GM18499 (cell line): Measurements from ENCODE around the gene FAM124A.

ENCODE experiments used
- ATAC-seq: cut with Tn5 transposase; IDR thresholded peaks from one replicate; pipeline ENCODE4 v1.9.1; 2021; ENCODE audit warnings: moderate number of reproducible peaks; ENCODE audit not compliant: insufficient read depth, unreplicated experiment

FAM124A gene

GRCh38 chr13:51237386-51237785 is 15.2 kb downstream of the FAM124A start:
- ATAC-seq: no peak

- no peak for ATAC-seq
Observed at GRCh38 chr13:51237887-51238286, 15.7 kb downstream of the FAM124A start.

GRCh38 chr13:51240178-51240577 is 18.0 kb downstream of the FAM124A start:
- no peak for ATAC-seq

GRCh38 chr13:51240958-51241357 is 18.8 kb downstream of the FAM124A start:
- ATAC-seq: no peak

GRCh38 chr13:51241720-51242119 is 19.5 kb downstream of the FAM124A start:
- ATAC-seq: no peak

- no peak for ATAC-seq
Observed at GRCh38 chr13:51243227-51243626, 21.0 kb downstream of the FAM124A start.

- ATAC-seq: no peak
Observed at GRCh38 chr13:51243832-51244231, 21.6 kb downstream of the FAM124A start.

- ATAC-seq: no peak
Observed at GRCh38 chr13:51244637-51245405, 22.6 kb downstream of the FAM124A start.

- no peak for ATAC-seq
Observed at GRCh38 chr13:51245583-51245982, 23.4 kb downstream of the FAM124A start.

GRCh38 chr13:51246025-51246417 is 23.8 kb downstream of the FAM124A start:
- ATAC-seq: no peak

- ATAC-seq: no peak
Observed at GRCh38 chr13:51246418-51247277, 24.4 kb downstream of the FAM124A start.

- ATAC-seq: no peak
Observed at GRCh38 chr13:51249255-51249654, 27.1 kb downstream of the FAM124A start.

- no peak for ATAC-seq
Observed at GRCh38 chr13:51249770-51250741, 27.9 kb downstream of the FAM124A start.

GRCh38 chr13:51251480-51251879 is 29.3 kb downstream of the FAM124A start:
- ATAC-seq: no peak

GRCh38 chr13:51252954-51253532 is 30.8 kb downstream of the FAM124A start:
- ATAC-seq: no peak

- ATAC-seq: no peak
Observed at GRCh38 chr13:51255556-51255955, 33.4 kb downstream of the FAM124A start.

- ATAC-seq: no peak
Observed at GRCh38 chr13:51257187-51257586, 35.0 kb downstream of the FAM124A start.

GRCh38 chr13:51258612-51259548 is 36.7 kb downstream of the FAM124A start:
- no peak for ATAC-seq

- no peak for ATAC-seq
Observed at GRCh38 chr13:51260154-51260553, 38.0 kb downstream of the FAM124A start.
